K562 (cell line): Measurements from ENCODE around the gene PTH2. TPM values are rescaled to one million over a fixed set of nuclear protein-coding genes. Genes with fewer than 3 reads are reported as not detected.

Experiments
- CBX8 ChIP-seq: fragments of 200-600 bp; sonication (generic); IDR thresholded peaks from 2 replicates; pipeline ENCODE4 v1.6.1; 2012; ENCODE audit warnings: borderline replicate concordance, mixed run types, low read depth, mild to moderate bottlenecking, moderate library complexity, mixed read lengths, low read length, control low read depth, inconsistent platforms; ENCODE audit not compliant: poor library complexity, severe bottlenecking; ENCODE audit errors: extremely low read depth
- CHD4 ChIP-seq: fragments of 200-600 bp; sonication (generic); IDR thresholded peaks from 3 replicates; pipeline ENCODE4 v1.6.1; 2012; ENCODE audit warnings: low read depth, mild to moderate bottlenecking, mixed read lengths, low read length, inconsistent platforms; ENCODE audit not compliant: insufficient read depth, insufficient replicate concordance, poor library complexity, severe bottlenecking
- CREM ChIP-seq: IDR thresholded peaks from 2 replicates; pipeline ENCODE4 v1.6.1; 2014; ENCODE audit warnings: antibody characterized with exemption, low read depth
- DDX20 ChIP-seq: fragments of 450-650 bp; IDR thresholded peaks from 2 replicates; pipeline ENCODE4 v1.6.1; 2016; ENCODE audit warnings: missing genetic modification characterization, low read depth, mild to moderate bottlenecking, missing compliant biosample characterization, moderate library complexity
- IFI16 ChIP-seq: fragments of 250-450 bp; sonication (Bioruptor Pico); IDR thresholded peaks from 2 replicates; pipeline ENCODE4 v2.1.2; 2022; ENCODE audit warnings: mild to moderate bottlenecking, inconsistent platforms
- polyA plus RNA-seq, 8 experiments: library from polyadenylated mRNA; depleted of rRNA in 4 of 8; stranded (reverse) in 5 of 8; unstranded in 3 of 8; fragments of >200 nt; fragmentation: Nextera tagmentation in 2 of 8; fragmentation: Illumina TruSeq in 1 of 8; extraction: Ambion mirVana in 2 of 8; extraction: Trizol in 1 of 8; gene quantifications; 2 replicates each; pipeline versions ENCODE4 v1.2.1 to v1.2.3, GENCODE V29; 2011 to 2014; ENCODE audit warnings: inconsistent platforms in 1 of 8, missing spikeins in 1 of 8
- total RNA-seq, 7 experiments: library from RNA; depleted of rRNA in 6 of 7; stranded (reverse); fragments of >200 nt in 6 of 7; fragmentation: Illumina TruSeq in 2 of 7; extraction: Trizol in 2 of 7; gene quantifications; 2 replicates each; pipeline versions ENCODE4 v1.2.1 to v1.2.3, GENCODE V29; 2011 to 2021; ENCODE audit warnings: low replicate concordance in 1 of 7
- TF ChIP-seq, protein P1 (sequence below): sonication (generic); formaldehyde crosslinking; IDR thresholded peaks from 2 replicates; pipeline ENCODE4 v1.8.0; 2022; ENCODE audit warnings: mild to moderate bottlenecking, missing genetic modification reagents
- TF ChIP-seq, protein P2 (sequence below): fragments of 450-650 bp; IDR thresholded peaks from 2 replicates; pipeline ENCODE4 v1.6.1; 2017; ENCODE audit warnings: antibody characterized with exemption
- TF ChIP-seq, protein P3 (sequence below): sonication (generic); formaldehyde crosslinking; IDR thresholded peaks from 2 replicates; pipeline ENCODE4 v1.8.1; 2022; ENCODE audit warnings: missing genetic modification reagents
- TF ChIP-seq, protein P4 (sequence below): fragments of 250-450 bp; sonication (Bioruptor Pico); IDR thresholded peaks from 2 replicates; pipeline ENCODE4 v1.4.0; 2020; ENCODE audit warnings: mild to moderate bottlenecking, moderate library complexity
- TF ChIP-seq, protein P5 (sequence below): fragments of 250-450 bp; sonication (Bioruptor Pico); IDR thresholded peaks from 2 replicates; pipeline ENCODE4 v1.4.0; 2020; ENCODE audit warnings: mild to moderate bottlenecking, moderate library complexity, borderline replicate concordance

PTH2 gene
- total and polyA plus RNA-seq, 9 of the 15 experiments (the other 6 are each of a cell fraction or from before 2014, with no cell fraction given), result 1.3 TPM; not detected in 8

DNA sequence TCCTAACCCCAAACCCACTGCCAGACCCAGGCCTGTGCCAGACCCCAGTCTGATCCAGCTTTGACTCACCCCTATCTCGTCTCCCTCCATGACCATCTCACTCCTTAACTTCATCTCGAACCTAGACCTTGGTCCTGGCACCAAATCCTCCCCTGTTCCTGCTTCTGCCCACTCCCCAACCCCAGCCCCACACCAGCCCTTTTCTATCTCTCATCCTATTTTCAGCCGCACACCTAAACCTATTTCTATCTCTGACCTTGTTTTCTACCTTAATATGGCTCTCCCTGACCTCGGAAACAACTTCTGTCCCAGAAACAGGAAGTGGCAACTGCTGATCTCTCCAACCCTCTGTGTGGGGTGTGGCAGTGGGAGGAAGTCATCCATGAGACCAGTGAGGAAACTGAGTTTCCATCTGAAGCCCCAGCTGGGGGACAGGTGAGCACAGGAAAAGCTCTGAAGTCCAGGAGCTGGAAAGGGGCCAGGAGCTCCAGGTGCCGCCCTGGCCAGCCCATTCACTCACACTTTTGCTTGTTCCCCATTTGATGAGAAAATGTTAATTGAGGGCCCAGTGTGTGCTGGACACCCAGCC, 13.7 kb downstream of the PTH2 start (continued):
- no peak for TF ChIP-seq CHD4
- TF ChIP-seq IFI16, result no peak
- TF ChIP-seq, protein P1, sequence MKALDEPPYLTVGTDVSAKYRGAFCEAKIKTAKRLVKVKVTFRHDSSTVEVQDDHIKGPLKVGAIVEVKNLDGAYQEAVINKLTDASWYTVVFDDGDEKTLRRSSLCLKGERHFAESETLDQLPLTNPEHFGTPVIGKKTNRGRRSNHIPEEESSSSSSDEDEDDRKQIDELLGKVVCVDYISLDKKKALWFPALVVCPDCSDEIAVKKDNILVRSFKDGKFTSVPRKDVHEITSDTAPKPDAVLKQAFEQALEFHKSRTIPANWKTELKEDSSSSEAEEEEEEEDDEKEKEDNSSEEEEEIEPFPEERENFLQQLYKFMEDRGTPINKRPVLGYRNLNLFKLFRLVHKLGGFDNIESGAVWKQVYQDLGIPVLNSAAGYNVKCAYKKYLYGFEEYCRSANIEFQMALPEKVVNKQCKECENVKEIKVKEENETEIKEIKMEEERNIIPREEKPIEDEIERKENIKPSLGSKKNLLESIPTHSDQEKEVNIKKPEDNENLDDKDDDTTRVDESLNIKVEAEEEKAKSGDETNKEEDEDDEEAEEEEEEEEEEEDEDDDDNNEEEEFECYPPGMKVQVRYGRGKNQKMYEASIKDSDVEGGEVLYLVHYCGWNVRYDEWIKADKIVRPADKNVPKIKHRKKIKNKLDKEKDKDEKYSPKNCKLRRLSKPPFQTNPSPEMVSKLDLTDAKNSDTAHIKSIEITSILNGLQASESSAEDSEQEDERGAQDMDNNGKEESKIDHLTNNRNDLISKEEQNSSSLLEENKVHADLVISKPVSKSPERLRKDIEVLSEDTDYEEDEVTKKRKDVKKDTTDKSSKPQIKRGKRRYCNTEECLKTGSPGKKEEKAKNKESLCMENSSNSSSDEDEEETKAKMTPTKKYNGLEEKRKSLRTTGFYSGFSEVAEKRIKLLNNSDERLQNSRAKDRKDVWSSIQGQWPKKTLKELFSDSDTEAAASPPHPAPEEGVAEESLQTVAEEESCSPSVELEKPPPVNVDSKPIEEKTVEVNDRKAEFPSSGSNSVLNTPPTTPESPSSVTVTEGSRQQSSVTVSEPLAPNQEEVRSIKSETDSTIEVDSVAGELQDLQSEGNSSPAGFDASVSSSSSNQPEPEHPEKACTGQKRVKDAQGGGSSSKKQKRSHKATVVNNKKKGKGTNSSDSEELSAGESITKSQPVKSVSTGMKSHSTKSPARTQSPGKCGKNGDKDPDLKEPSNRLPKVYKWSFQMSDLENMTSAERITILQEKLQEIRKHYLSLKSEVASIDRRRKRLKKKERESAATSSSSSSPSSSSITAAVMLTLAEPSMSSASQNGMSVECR (CRISPR knock-in tag), result no peak
- TF ChIP-seq, protein P2, sequence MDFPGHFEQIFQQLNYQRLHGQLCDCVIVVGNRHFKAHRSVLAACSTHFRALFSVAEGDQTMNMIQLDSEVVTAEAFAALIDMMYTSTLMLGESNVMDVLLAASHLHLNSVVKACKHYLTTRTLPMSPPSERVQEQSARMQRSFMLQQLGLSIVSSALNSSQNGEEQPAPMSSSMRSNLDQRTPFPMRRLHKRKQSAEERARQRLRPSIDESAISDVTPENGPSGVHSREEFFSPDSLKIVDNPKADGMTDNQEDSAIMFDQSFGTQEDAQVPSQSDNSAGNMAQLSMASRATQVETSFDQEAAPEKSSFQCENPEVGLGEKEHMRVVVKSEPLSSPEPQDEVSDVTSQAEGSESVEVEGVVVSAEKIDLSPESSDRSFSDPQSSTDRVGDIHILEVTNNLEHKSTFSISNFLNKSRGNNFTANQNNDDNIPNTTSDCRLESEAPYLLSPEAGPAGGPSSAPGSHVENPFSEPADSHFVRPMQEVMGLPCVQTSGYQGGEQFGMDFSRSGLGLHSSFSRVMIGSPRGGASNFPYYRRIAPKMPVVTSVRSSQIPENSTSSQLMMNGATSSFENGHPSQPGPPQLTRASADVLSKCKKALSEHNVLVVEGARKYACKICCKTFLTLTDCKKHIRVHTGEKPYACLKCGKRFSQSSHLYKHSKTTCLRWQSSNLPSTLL, result no peak
- no peak for TF ChIP-seq DDX20 (tag)
- no peak for TF ChIP-seq CREM
- no peak for TF ChIP-seq CBX8
- TF ChIP-seq, protein P3, sequence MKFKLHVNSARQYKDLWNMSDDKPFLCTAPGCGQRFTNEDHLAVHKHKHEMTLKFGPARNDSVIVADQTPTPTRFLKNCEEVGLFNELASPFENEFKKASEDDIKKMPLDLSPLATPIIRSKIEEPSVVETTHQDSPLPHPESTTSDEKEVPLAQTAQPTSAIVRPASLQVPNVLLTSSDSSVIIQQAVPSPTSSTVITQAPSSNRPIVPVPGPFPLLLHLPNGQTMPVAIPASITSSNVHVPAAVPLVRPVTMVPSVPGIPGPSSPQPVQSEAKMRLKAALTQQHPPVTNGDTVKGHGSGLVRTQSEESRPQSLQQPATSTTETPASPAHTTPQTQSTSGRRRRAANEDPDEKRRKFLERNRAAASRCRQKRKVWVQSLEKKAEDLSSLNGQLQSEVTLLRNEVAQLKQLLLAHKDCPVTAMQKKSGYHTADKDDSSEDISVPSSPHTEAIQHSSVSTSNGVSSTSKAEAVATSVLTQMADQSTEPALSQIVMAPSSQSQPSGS, result no peak
- TF ChIP-seq, protein P4, sequence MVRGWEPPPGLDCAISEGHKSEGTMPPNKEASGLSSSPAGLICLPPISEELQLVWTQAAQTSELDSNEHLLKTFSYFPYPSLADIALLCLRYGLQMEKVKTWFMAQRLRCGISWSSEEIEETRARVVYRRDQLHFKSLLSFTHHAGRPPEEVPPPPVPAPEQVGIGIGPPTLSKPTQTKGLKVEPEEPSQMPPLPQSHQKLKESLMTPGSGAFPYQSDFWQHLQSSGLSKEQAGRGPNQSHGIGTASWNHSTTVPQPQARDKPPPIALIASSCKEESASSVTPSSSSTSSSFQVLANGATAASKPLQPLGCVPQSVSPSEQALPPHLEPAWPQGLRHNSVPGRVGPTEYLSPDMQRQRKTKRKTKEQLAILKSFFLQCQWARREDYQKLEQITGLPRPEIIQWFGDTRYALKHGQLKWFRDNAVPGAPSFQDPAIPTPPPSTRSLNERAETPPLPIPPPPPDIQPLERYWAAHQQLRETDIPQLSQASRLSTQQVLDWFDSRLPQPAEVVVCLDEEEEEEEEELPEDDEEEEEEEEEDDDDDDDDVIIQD, result no peak
- TF ChIP-seq, protein P5, sequence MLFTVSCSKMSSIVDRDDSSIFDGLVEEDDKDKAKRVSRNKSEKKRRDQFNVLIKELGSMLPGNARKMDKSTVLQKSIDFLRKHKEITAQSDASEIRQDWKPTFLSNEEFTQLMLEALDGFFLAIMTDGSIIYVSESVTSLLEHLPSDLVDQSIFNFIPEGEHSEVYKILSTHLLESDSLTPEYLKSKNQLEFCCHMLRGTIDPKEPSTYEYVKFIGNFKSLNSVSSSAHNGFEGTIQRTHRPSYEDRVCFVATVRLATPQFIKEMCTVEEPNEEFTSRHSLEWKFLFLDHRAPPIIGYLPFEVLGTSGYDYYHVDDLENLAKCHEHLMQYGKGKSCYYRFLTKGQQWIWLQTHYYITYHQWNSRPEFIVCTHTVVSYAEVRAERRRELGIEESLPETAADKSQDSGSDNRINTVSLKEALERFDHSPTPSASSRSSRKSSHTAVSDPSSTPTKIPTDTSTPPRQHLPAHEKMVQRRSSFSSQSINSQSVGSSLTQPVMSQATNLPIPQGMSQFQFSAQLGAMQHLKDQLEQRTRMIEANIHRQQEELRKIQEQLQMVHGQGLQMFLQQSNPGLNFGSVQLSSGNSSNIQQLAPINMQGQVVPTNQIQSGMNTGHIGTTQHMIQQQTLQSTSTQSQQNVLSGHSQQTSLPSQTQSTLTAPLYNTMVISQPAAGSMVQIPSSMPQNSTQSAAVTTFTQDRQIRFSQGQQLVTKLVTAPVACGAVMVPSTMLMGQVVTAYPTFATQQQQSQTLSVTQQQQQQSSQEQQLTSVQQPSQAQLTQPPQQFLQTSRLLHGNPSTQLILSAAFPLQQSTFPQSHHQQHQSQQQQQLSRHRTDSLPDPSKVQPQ (CRISPR knock-in tag), result no peak
